GM12865 (cell line): Measurements from ENCODE around the gene NCOA6.

Experiments
- DNase-seq: peaks from one replicate; pipeline ENCODE4 v3.0.0; 2010; ENCODE audit warnings: low read depth
- H3K4me3 ChIP-seq: 2 replicates; pipeline ENCODE4 v1.5.1; 2011; ENCODE audit warnings: mild to moderate bottlenecking, low read depth, low read length, control low read depth
- TF ChIP-seq, protein P1 (sequence below): IDR thresholded peaks from 2 replicates; pipeline ENCODE4 v1.5.1; 2011; ENCODE audit warnings: low read length, control low read depth, low read depth, inconsistent platforms; ENCODE audit not compliant: insufficient read depth; ENCODE audit errors: missing control alignments

The NCOA6 gene

DNA sequence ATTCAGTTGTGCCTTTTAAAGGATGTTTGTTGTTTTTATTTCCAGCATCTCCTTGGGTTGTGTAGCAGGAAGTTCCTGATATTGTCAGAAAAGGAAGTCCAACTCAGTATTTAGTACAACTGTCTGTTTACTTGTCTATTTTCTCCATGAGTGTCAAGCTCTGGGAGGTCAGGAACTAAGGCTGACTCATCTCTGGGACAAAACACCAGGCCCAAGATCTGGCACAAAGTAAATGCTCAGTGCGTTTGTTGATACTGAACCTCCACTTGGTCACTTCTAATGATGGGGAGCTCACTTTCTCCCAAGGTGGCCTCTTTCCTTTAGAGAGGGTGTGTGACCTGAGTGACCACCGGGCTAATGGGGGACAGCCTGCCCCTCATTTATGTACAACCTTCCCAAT lies 136.0 kb downstream of the NCOA6 start:
- H3K4me3 ChIP-seq: no peak overlapping the region
- DNase-seq: no peak
- TF ChIP-seq, protein P1, sequence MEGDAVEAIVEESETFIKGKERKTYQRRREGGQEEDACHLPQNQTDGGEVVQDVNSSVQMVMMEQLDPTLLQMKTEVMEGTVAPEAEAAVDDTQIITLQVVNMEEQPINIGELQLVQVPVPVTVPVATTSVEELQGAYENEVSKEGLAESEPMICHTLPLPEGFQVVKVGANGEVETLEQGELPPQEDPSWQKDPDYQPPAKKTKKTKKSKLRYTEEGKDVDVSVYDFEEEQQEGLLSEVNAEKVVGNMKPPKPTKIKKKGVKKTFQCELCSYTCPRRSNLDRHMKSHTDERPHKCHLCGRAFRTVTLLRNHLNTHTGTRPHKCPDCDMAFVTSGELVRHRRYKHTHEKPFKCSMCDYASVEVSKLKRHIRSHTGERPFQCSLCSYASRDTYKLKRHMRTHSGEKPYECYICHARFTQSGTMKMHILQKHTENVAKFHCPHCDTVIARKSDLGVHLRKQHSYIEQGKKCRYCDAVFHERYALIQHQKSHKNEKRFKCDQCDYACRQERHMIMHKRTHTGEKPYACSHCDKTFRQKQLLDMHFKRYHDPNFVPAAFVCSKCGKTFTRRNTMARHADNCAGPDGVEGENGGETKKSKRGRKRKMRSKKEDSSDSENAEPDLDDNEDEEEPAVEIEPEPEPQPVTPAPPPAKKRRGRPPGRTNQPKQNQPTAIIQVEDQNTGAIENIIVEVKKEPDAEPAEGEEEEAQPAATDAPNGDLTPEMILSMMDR: no peak

DNA sequence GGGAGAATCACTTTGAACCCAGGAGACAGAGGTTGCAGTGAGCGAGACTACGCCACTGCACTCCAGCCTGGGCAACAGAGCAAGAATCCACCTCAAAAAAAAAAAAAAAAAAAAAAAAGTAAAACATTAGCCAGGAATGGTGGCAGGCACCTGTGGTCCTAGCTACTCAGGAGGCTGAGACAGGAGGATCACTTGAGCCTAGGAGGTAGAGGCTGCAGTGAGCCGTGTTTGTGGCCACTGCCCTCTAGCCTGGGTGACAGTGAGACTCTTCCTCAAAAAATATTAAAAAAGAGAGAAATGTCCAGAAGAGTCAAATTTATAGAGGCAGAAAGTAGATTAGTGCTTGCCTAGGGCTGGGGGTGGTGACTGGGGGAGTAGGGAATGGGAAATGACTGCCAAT lies 141.8 kb downstream of the NCOA6 start:
- TF ChIP-seq, protein P1: no peak
- H3K4me3 ChIP-seq: no peak overlapping the region
- DNase-seq: no peak

DNA sequence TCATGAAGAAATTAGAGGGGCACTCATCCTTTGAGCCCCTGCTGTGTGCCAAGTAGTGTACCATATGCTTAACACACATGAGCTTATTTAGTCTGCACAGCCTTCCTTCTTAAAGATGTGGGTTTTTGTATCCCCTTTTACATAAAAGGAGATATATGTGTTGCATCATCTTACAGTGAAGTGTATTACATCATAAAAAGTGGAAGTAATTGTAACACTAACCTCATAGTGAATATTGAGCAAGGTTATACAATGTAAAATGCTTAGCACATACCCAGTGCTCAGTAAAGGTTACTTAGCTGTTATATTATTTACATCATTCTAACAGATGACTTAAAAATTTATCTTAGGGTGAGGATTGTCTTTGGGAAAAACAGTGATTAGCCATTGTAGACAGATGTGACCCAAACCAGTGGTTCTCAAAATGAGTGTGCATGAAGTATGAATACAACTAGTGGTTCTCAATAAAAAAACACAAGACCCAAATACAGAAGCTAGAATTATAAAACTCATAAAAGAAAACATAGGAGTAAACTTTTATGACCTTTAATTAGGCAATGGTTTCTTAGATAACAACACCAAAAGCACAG lies 144.8 kb downstream of the NCOA6 start:
- DNase-seq: no peak
- TF ChIP-seq, protein P1: no peak
- no peak overlapping the region for H3K4me3 ChIP-seq

DNA sequence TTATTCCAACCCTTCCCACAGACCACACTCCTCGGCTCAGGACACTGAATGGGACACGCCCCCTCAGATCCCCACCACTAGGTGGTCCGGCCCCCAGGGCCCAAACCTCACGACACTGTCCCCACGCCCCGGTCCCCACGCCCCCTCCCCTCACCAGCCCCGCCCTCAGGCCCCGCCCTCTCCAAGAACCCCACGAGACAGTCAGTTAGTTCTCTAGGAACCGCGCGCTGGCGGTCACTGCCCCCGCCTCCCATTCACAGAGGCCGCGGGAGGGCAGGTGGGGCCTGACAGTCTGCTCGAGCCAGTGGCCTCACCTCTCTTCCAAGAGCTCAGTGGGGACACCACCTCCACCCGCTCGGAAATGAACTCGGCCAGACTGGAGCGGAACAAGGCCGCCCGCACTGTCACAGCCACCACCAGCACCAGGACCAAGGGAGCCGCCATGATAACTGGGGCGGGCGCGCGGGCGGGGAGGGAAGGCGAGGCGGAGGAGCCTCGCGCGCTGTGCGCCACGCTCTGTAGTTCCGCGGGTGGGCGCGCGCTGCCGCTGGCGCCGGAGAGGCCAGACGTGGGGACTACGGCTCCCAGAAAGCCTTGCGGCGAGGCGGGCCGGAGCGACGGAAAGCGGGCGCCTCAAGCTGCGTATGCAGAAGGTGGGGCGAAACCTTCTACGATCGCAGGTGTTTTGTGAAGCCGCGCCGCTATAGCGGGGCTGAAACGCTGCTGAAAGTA lies 148.6 kb downstream of the NCOA6 start, which contains the start of gene PIGU:
TSS of gene PIGU (minus strand) at position 451 of the 732 bp plus-strand sequence. CDS start at position 444, 7 bp downstream.
- TF ChIP-seq, protein P1: no peak
- peak; percentile 99 for DNase-seq
- H3K4me3 ChIP-seq: peak within 1 kb of the TSS; percentile 89

DNA sequence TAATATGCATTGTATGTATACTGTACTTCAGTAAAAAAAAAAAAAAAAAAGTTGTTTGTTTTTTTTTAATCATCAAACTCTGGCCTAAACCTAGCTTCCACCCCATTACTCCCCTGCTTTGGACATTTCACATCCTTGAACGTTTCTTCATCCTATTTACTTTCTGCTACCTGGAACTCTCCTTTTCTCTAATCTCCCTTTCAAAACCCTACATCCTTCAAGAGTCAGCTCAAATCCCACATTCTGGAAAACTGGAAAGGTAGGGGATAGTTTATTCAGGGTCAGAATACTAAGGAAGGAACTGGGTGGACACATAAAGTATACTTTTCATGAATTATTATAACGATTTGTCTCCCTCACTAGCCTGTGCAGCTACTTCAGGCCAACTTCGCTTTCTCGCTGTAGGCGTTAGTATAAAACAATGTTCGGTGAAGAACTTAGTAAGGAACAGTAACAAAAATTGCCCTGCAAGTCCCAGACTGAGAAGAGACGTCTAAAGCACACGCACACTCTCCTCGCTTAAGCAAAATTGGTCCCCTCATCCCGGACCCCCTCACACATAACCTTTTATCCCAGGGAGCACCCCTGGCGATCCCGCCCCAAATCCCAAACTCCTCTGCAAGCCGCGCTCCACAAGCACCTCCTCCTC lies 149.3 kb downstream of the NCOA6 start:
- H3K4me3 ChIP-seq: peak overlapping the region; percentile 89

DNA sequence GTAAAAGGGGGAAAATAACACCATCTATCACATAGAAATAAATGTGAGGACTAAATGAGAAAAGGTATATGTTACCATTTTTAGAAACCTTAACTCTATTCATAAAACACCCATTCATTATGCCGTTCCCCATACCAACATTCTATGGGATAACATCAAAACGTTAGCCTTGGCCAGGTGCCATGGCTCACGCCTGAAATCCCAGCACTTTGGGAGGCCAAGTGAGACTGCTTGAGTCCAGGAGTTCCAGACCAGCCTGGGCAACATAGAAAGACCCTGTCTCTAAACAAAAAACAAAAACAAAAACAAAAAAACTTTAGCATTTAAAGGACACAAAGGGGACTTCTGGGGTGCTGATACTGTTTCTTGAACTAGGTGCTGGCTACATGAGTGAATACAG lies 149.9 kb downstream of the NCOA6 start:
- TF ChIP-seq, protein P1: no peak
- H3K4me3 ChIP-seq: peak overlapping the region; percentile 89
- no peak for DNase-seq

More for the DNA sequence above, 149.3 kb downstream of the NCOA6 start:
- peak; percentile 10 for DNase-seq
- TF ChIP-seq, protein P1: no peak
